PC-9 (cell line): ENCODE results near the gene LGR6. TPM values are rescaled to one million over a fixed set of nuclear protein-coding genes. Genes with fewer than 3 reads are reported as not detected.
A peak's percentile ranks its signal among the peaks of the same experiment; 100 is the strongest.

Experiments used
- BruUV-seq: library from RNA; stranded (reverse); fragments of 400-500 nt; replicated peaks from 2 replicates; lab custom pipeline; 2021; lab: Mats Ljungman, UMichigan
- CTCF ChIA-PET: fragments of 300-600 bp; sonication (Branson Sonifier 250); formaldehyde crosslinking; loops from one replicate; lab custom pipeline; 2022; ENCODE audit warnings: antibody characterized with exemption; lab: Charles Lee
- POLR2A ChIA-PET: fragments of 300-600 bp; sonication (Branson Sonifier 250); formaldehyde crosslinking; loops from one replicate; lab custom pipeline; 2022; ENCODE audit warnings: antibody characterized with exemption; ENCODE audit not compliant: unreplicated experiment; lab: Charles Lee
- DNase-seq, 2 experiments: peaks; one replicate each; pipeline versions ENCODE4 v3.0.0 to v3.0.0-alpha.2; 2015 to 2022; ENCODE audit warnings: mixed read lengths in 1 of 2
- H2AFZ ChIP-seq: fragments of 200-600 bp; sonication (generic); 2 replicates; pipeline ENCODE4 v1.8.1; 2017; ENCODE audit warnings: antibody characterized with exemption
- H3F3A ChIP-seq: fragments of 200-600 bp; sonication (generic); 2 replicates; pipeline ENCODE4 v1.8.1; 2017; ENCODE audit warnings: antibody characterized with exemption, mild to moderate bottlenecking, low read depth; ENCODE audit not compliant: insufficient read depth
- H3K27ac ChIP-seq: fragments of 200-600 bp; sonication (generic); 2 replicates; pipeline ENCODE4 v1.6.1; 2016; ENCODE audit warnings: mixed run types
- H3K27me3 ChIP-seq: fragments of 200-600 bp; sonication (generic); 2 replicates; pipeline ENCODE4 v1.6.1; 2016; ENCODE audit warnings: low read depth, mixed run types; ENCODE audit not compliant: insufficient read depth
- H3K36me3 ChIP-seq: fragments of 200-600 bp; sonication (generic); 2 replicates; pipeline ENCODE4 v1.6.1; 2016; ENCODE audit warnings: low read depth, mixed run types
- H3K4me1 ChIP-seq: fragments of 200-600 bp; sonication (generic); replicated peaks from 2 replicates; pipeline ENCODE4 v1.6.1; 2016; ENCODE audit warnings: mixed run types; ENCODE audit not compliant: insufficient read depth
- H3K4me2 ChIP-seq: fragments of 200-600 bp; sonication (generic); 2 replicates; pipeline ENCODE4 v1.6.1; 2017; ENCODE audit warnings: mixed run types
- H3K4me3 ChIP-seq: fragments of 200-600 bp; sonication (generic); 2 replicates; pipeline ENCODE4 v1.6.1; 2016; ENCODE audit warnings: mixed run types
- H3K79me2 ChIP-seq: fragments of 200-600 bp; sonication (generic); 2 replicates; pipeline ENCODE4 v1.6.1; 2017; ENCODE audit warnings: low read depth, mixed run types
- H3K9me2 ChIP-seq: fragments of 200-600 bp; sonication (generic); 2 replicates; pipeline ENCODE4 v1.8.1; 2017; ENCODE audit warnings: mild to moderate bottlenecking; ENCODE audit not compliant: insufficient read depth
- H3K9me3 ChIP-seq: fragments of 200-600 bp; sonication (generic); 2 replicates; pipeline ENCODE4 v1.8.1; 2016; ENCODE audit warnings: low read depth; ENCODE audit not compliant: insufficient read depth
- H4K20me1 ChIP-seq: fragments of 200-600 bp; sonication (generic); 2 replicates; pipeline ENCODE4 v1.8.1; 2017; ENCODE audit not compliant: insufficient read depth
- EZH2 ChIP-seq: fragments of 200-600 bp; sonication (generic); IDR thresholded peaks from 2 replicates; pipeline ENCODE4 v1.8.0; 2017; ENCODE audit warnings: antibody characterized with exemption, low read depth
- intact Hi-C: fragments of 100-400 bp; cut with micrococcal nuclease; formaldehyde crosslinking; loops from one replicate; pipeline ENCODE4 v1.10.0; 2022; ENCODE audit not compliant: unreplicated experiment
- total RNA-seq: library from RNA; stranded (reverse); gene quantifications from 2 replicates; pipeline ENCODE4 v1.2.3, GENCODE V29; 2021
- TF ChIP-seq, protein P1 (sequence below): fragments of 200-600 bp; sonication (generic); conservative IDR thresholded peaks from 2 replicates; pipeline ENCODE4 v1.6.1; 2017; ENCODE audit warnings: mixed run types, antibody characterized with exemption, mild to moderate bottlenecking, moderate library complexity

The LGR6 gene
- total RNA-seq, 1 experiment from 2014 or later = 5.6 TPM

DNA sequence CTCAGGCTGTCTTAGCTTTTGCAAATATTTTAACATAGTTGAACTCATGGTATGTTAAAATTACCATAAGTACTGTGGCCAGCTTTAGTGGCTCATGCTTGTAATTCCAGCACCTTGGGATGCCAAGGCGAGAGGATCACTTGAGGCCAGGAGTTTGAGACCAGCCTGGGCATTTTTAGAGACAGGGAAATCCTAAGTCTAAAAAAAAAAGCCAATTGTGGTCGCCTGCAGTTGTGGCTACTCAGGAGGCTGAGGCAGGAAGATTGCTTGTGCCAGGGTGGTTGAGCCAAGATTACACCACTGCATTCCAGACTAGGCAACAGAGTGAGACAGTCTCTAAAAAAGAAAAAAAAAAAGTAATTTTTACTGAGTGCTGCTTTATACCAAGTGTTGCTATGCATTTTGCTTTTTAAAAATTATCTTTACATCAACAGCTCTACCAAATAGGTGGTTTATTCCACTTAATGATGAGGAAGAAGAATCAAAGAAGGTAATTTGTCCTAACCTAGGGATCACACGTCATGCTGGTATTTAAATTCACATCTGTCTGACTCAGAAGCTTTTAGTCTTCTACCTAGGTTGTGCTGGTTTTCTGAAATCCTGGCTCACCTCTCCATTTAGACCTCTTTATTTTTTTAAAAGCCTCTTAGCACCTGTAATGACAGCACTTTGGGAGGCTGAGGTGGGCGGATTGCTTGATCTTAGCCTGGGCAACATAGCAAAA lies 171.7 kb downstream of the LGR6 start:
- intact Hi-C loops = no loop called here
- Histone ChIP-seq H2AFZ (no peak overlapping the region), H3K4me3 (no peak overlapping the region), H3K36me3 (no peaks in the 10 kb centered on the region), H3K4me2 (no peak overlapping the region), H3K9me2 (no peaks in the 10 kb centered on the region), H3K4me1 (no peaks in the 10 kb centered on the region), H3K27ac (peak overlapping the region; percentile 30), H3F3A (peaks cover 11% of the 10 kb centered on the region; the same call in 1 of the 2 replicates), H3K9me3 (0 out of 2 replicates have a peak, but pooled peaks cover 1% of the 10 kb centered on the region), H4K20me1 (0 out of 2 replicates have a peak, but pooled peaks cover 8% of the 10 kb centered on the region), H3K79me2 (peaks cover 61% of the 10 kb centered on the region), H3K27me3 (no peaks in the 10 kb centered on the region)
- no peak for DNase-seq
- TF ChIP-seq, protein P1, sequence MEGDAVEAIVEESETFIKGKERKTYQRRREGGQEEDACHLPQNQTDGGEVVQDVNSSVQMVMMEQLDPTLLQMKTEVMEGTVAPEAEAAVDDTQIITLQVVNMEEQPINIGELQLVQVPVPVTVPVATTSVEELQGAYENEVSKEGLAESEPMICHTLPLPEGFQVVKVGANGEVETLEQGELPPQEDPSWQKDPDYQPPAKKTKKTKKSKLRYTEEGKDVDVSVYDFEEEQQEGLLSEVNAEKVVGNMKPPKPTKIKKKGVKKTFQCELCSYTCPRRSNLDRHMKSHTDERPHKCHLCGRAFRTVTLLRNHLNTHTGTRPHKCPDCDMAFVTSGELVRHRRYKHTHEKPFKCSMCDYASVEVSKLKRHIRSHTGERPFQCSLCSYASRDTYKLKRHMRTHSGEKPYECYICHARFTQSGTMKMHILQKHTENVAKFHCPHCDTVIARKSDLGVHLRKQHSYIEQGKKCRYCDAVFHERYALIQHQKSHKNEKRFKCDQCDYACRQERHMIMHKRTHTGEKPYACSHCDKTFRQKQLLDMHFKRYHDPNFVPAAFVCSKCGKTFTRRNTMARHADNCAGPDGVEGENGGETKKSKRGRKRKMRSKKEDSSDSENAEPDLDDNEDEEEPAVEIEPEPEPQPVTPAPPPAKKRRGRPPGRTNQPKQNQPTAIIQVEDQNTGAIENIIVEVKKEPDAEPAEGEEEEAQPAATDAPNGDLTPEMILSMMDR = no peak
- no peak for TF ChIP-seq EZH2
- CTCF ChIA-PET = no interaction called here
- no TSS peak for BruUV-seq
- POLR2A ChIA-PET = no interaction called here

DNA sequence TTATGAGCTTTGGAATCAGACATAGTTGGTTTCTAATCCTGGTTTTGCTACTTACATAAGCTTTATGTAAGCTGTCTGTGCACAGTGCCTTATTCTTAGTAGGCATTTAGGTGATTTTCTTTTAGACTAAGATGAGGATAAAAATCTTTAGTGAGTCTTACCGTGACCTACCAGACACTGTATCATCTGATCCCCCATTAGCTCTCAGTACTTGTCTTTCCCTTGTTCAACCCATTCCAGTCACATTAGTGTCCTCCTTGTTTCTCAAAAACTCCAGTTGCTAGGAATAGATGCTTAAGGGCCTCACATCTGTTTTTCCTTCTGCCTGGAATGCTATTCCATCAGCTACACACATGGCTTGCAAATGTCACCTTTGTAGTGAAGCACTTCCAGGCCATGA lies 173.7 kb downstream of the LGR6 start:
- Histone ChIP-seq H3K4me1 (no peaks in the 10 kb centered on the region), H2AFZ (no peak overlapping the region), H3K9me3 (no peaks in the 10 kb centered on the region), H3K27me3 (no peaks in the 10 kb centered on the region), H3K9me2 (no peaks in the 10 kb centered on the region), H3K4me2 (no peak overlapping the region), H3F3A (peaks cover 4% of the 10 kb centered on the region; the same call in 1 of the 2 replicates), H3K4me3 (no peak overlapping the region), H4K20me1 (0 out of 2 replicates have a peak, but pooled peaks cover 8% of the 10 kb centered on the region), H3K79me2 (peaks cover 59% of the 10 kb centered on the region), H3K36me3 (no peaks in the 10 kb centered on the region), H3K27ac (no peak overlapping the region)
- no peak for TF ChIP-seq EZH2
- no TSS peak for BruUV-seq
- POLR2A ChIA-PET = no interaction called here
- DNase-seq = no peak
- CTCF ChIA-PET = no interaction called here
- intact Hi-C loops = no loop called here

Other genes with a start within 250 kb of the LGR6 start
- 0.53 and 0.74 TPM in 2 replicates for gene LMOD1, start 247.3 kb upstream of the LGR6 start, total RNA-seq
- 55.7 and 60.4 TPM in 2 replicates for gene TIMM17A, start 238.3 kb upstream of the LGR6 start, total RNA-seq
- 108 and 123 TPM in 2 replicates for gene RNPEP, start 211.2 kb upstream of the LGR6 start, total RNA-seq
- 295 and 318 TPM in 2 replicates for gene ELF3, start 183.2 kb upstream of the LGR6 start, total RNA-seq
- gene GPR37L1, start 70.9 kb upstream of the LGR6 start, total RNA-seq = 0.30 and 0.33 TPM in 2 replicates
- gene ARL8A, start 49.1 kb upstream of the LGR6 start, total RNA-seq = 40.0 and 42.6 TPM in 2 replicates
- not detected in 2 replicates for gene PTPN7, start 33.2 kb upstream of the LGR6 start, total RNA-seq
- gene UBE2T, start 148.1 kb downstream of the LGR6 start, total RNA-seq = 43.2 and 55.5 TPM in 2 replicates
- gene PPP1R12B, start 154.9 kb downstream of the LGR6 start, total RNA-seq = 33.3 and 35.8 TPM in 2 replicates